Right lobe of liver (tissue), 6 donors: ENCODE measurements around the gene GRK7. TPM values are rescaled to one million over a fixed set of nuclear protein-coding genes. Genes with fewer than 3 reads are reported as not detected.
A peak's percentile ranks its signal among the peaks of the same experiment; 100 is the strongest.

ENCODE experiments used
- ATAC-seq, 4 donors: fragments of 200-7000 bp; cut with Tn5 transposase; one replicate each; pipeline ENCODE4 v1.9.1; 2020; ENCODE audit warnings: mild to moderate bottlenecking in 4 of 4, moderate library complexity in 4 of 4
- DNase-seq, 3 donors: peaks; one replicate each; pipeline ENCODE4 v3.0.0-alpha.2; 2020
- H3K27ac ChIP-seq, 3 donors: fragments of 200-600 bp; one replicate each; pipeline ENCODE4 v1.8.0; 2022
- H3K27me3 ChIP-seq, 2 donors: fragments of 200-600 bp; one replicate each; pipeline ENCODE4 v1.8.0; 2022
- H3K36me3 ChIP-seq, 4 donors: fragments of 200-600 bp; sonication (generic) in 1 of 4; one replicate each; pipeline versions ENCODE4 v1.5.1 to v1.8.0; 2017 to 2022; ENCODE audit warnings: control low read depth in 1 of 4
- H3K4me1 ChIP-seq, 4 donors: fragments of 200-600 bp; sonication (generic) in 1 of 4; one replicate each; pipeline versions ENCODE4 v1.5.1 to v1.8.0; 2017 to 2022; ENCODE audit warnings: control low read depth in 1 of 4
- H3K4me3 ChIP-seq, 3 donors: fragments of 200-600 bp; one replicate each; pipeline ENCODE4 v1.8.0; 2022
- H3K9me3 ChIP-seq, 4 donors: fragments of 200-600 bp; sonication (generic) in 1 of 4; one replicate each; pipeline versions ENCODE4 v1.5.1 to v1.8.0; 2017 to 2022; ENCODE audit warnings: control low read depth in 1 of 4
- CTCF ChIP-seq, 4 donors: fragments of 200-600 bp in 3 of 4; fragments of 450-650 bp in 1 of 4; IDR thresholded peaks; one replicate each; pipeline versions ENCODE4 v1.5.1 to v1.8.0; 2016 to 2022; ENCODE audit warnings: antibody characterized with exemption in 4 of 4, mild to moderate bottlenecking in 2 of 4
- POLR2A ChIP-seq: fragments of 450-650 bp; IDR thresholded peaks from one replicate; pipeline ENCODE4 v1.6.1; 2017; ENCODE audit warnings: antibody characterized with exemption, mild to moderate bottlenecking
- WGBS: methylation state at CpG from one replicate; pipeline ENCODE4 v1.1.6; 2018; ENCODE audit warnings: low coverage, low lambda C conversion rate; ENCODE audit not compliant: insufficient coverage; ENCODE audit errors: missing lambda C conversion rate; 5-methylcytosine and 5-hydroxymethylcytosine counted together
- intact Hi-C, 2 donors: fragments of 100-400 bp; cut with DNase I; formaldehyde crosslinking; loops; one replicate each; pipeline versions ENCODE4 v1.11.2 to v1.14.1; 2022
- total RNA-seq, 6 experiments: library from RNA; depleted of rRNA in 2 of 6; stranded (reverse); fragments of >200 nt in 2 of 6; fragmentation: NEBNext Ultra II Directional in 3 of 6; extraction: Animal tissue kit (Norgen Biotek cat#: 25700) in 3 of 6; gene quantifications; one replicate each; pipeline versions ENCODE4 v1.1.0 to v1.2.4, GENCODE V29; 2016 to 2023
- donor health status: DM: no; HTN: yes; CAD: no.
- donor health status: DM: no; HTN: no; CAD: no.
- donor health status: DM: no; HTN: no; CAD: no.
- donor health status: DM: no; HTN: yes; CAD: no.
- donor health status: DM: no; HTN: yes; CAD: no.

Gene GRK7
- total RNA-seq, 6 experiments from 2014 or later, result 0.06 TPM; not detected in 5

GRCh38 chr3:141729240-141729639 lies 34.0 kb upstream of the GRK7 start:
- no peaks in the 10 kb centered on the region for H3K9me3 ChIP-seq
- intact Hi-C loops, result no loop called here
- no peak overlapping the region for H3K27ac ChIP-seq
- no peak for ATAC-seq
- no peak overlapping the region for H3K4me3 ChIP-seq
- no peaks in the 10 kb centered on the region for H3K36me3 ChIP-seq
- TF ChIP-seq POLR2A (no peak), CTCF (IDR thresholded peaks at IDR 0.05) (no peak)
- no peak for DNase-seq
- no peaks in the 10 kb centered on the region for H3K27me3 ChIP-seq
- no peaks in the 10 kb centered on the region for H3K4me1 ChIP-seq
- WGBS, result 71% methylated on average over 3 of the region's 4 CpGs

GRCh38 chr3:141735176-141735575 lies 28.0 kb upstream of the GRK7 start:
- DNase-seq, result no peak
- intact Hi-C loops, result loop anchor here in 1 of 2 donors (10.0 kb wide), 1 partner anchor 150 kb away; no protein-coding TSS in a partner anchor
- Histone ChIP-seq H3K9me3 (no peaks in the 10 kb centered on the region), H3K36me3 (no peaks in the 10 kb centered on the region), H3K27me3 (no peaks in the 10 kb centered on the region), H3K27ac (no peak overlapping the region), H3K4me1 (peaks cover 0 to 10% (median 5%) of the 10 kb centered on the region in 4 donors), H3K4me3 (no peak overlapping the region)
- no peak for ATAC-seq
- TF ChIP-seq CTCF (IDR thresholded peaks at IDR 0.05), result no peak
- no peak for TF ChIP-seq POLR2A

GRCh38 chr3:141735770-141736465 lies 27.3 kb upstream of the GRK7 start:
- TF ChIP-seq CTCF (IDR thresholded peaks at IDR 0.05) (no peak), POLR2A (no peak)
- Histone ChIP-seq H3K27ac (no peak overlapping the region), H3K27me3 (no peaks in the 10 kb centered on the region), H3K4me3 (no peak overlapping the region), H3K4me1 (peaks cover 0 to 10% (median 5%) of the 10 kb centered on the region in 4 donors), H3K36me3 (no peaks in the 10 kb centered on the region), H3K9me3 (no peaks in the 10 kb centered on the region)
- DNase-seq (no peak), ATAC-seq (no peak)
- intact Hi-C loops, result loop anchor here in 1 of 2 donors (10.0 kb wide), 1 partner anchor 149 kb away; no protein-coding TSS in a partner anchor
- 77% methylated on average over 7 of the region's 7 CpGs for WGBS

GRCh38 chr3:141737093-141737492 lies 26.1 kb upstream of the GRK7 start:
- intact Hi-C loops, result loop anchor here in 1 of 2 donors (10.0 kb wide), 1 partner anchor 148 kb away; no protein-coding TSS in a partner anchor
- Histone ChIP-seq H3K27me3 (no peaks in the 10 kb centered on the region), H3K9me3 (no peaks in the 10 kb centered on the region), H3K4me1 (peaks cover 0 to 10% (median 5%) of the 10 kb centered on the region in 4 donors), H3K4me3 (no peak overlapping the region), H3K27ac (peak overlapping the region in 1 of 3 donors; percentile 49), H3K36me3 (no peaks in the 10 kb centered on the region)
- WGBS, result 77% methylated on average over 10 of the region's 10 CpGs
- ATAC-seq (no peak), DNase-seq (no peak)
- TF ChIP-seq POLR2A (no peak), CTCF (IDR thresholded peaks at IDR 0.05) (no peak)
